Lung (tissue), 12 donors: ENCODE results near the gene MARK4. TPM values are rescaled to one million over a fixed set of nuclear protein-coding genes. Genes with fewer than 3 reads are reported as not detected.

Experiments used
- ATAC-seq: fragments of 200-7000 bp; cut with Tn5 transposase; one replicate; pipeline ENCODE4 v1.9.1; 2020; ENCODE audit warnings: moderate number of reproducible peaks; ENCODE audit not compliant: insufficient read depth, low FRiP score
- DNase-seq, 3 donors: peaks; one replicate each; pipeline ENCODE4 v3.0.0-alpha.2; 2013 to 2017
- H3K27ac ChIP-seq, 2 donors: one replicate each; pipeline ENCODE4 v1.5.1; 2013; ENCODE audit warnings: mild to moderate bottlenecking in 2 of 2, moderate library complexity in 2 of 2, control low read depth in 1 of 2, inconsistent platforms in 1 of 2, low read depth in 1 of 2, low read length in 1 of 2
- H3K27me3 ChIP-seq, 3 donors: one replicate each; pipeline ENCODE4 v1.5.1; 2013; ENCODE audit warnings: low read length in 2 of 3; ENCODE audit not compliant: control insufficient read depth in 3 of 3, insufficient read depth in 3 of 3
- H3K36me3 ChIP-seq, 4 donors: one replicate each; pipeline ENCODE4 v1.5.1; 2013; ENCODE audit warnings: low read length in 4 of 4, mild to moderate bottlenecking in 1 of 4, moderate library complexity in 1 of 4; ENCODE audit not compliant: control insufficient read depth in 4 of 4, insufficient read depth in 4 of 4
- H3K4me1 ChIP-seq, 5 donors: one replicate each; pipeline ENCODE4 v1.5.1; 2013; ENCODE audit warnings: low read length in 5 of 5, mild to moderate bottlenecking in 2 of 5, moderate library complexity in 1 of 5; ENCODE audit not compliant: control insufficient read depth in 5 of 5, insufficient read depth in 5 of 5
- H3K4me3 ChIP-seq: one replicate; pipeline ENCODE4 v1.5.1; 2013; ENCODE audit warnings: mild to moderate bottlenecking, control low read depth, moderate library complexity
- H3K9ac ChIP-seq, 2 donors: one replicate each; pipeline ENCODE4 v1.5.1; 2013; ENCODE audit warnings: low read length in 2 of 2, control low read depth in 1 of 2; ENCODE audit not compliant: insufficient read depth in 1 of 2
- H3K9me3 ChIP-seq, 4 donors: one replicate each; pipeline ENCODE4 v1.5.1; 2013; ENCODE audit warnings: low read length in 3 of 4, mild to moderate bottlenecking in 1 of 4, moderate library complexity in 1 of 4; ENCODE audit not compliant: control insufficient read depth in 4 of 4, insufficient read depth in 3 of 4
- WGBS, 2 donors: extraction: QIAGEN DNeasy Blood & Tissue Kit; methylation state at CpG; one replicate each; pipeline ENCODE4 v1.1.7; 2013; 5-methylcytosine and 5-hydroxymethylcytosine counted together
- polyA plus RNA-seq, 2 donors: library from polyadenylated mRNA; stranded (reverse); fragments of 200-250 nt; gene quantifications; one replicate each; pipeline ENCODE4 v1.2.1, GENCODE V29; 2013
- total RNA-seq, 2 donors: library from RNA; depleted of rRNA in 1 of 2; stranded (reverse); fragments of >200 nt in 1 of 2; gene quantifications; one replicate each; pipeline ENCODE4 v1.2.1, GENCODE V29; 2014 to 2021
- TF ChIP-seq, protein P1 (sequence below): IDR thresholded peaks from 2 replicates; pipeline ENCODE4 v1.5.1; 2012; ENCODE audit warnings: mild to moderate bottlenecking; ENCODE audit errors: control extremely low read depth, extremely low read depth
- donor health status: control.
- donor health status: control.
- donor health status: Bipolar disorder and iron deficiency.
- donor health status: healthy.
- donor health status: DM: yes; HTN: yes; CAD: no.

The MARK4 gene
- total and polyA plus RNA-seq, 4 donors: 12.6 to 47.0 (median 20.6) TPM

DNA sequence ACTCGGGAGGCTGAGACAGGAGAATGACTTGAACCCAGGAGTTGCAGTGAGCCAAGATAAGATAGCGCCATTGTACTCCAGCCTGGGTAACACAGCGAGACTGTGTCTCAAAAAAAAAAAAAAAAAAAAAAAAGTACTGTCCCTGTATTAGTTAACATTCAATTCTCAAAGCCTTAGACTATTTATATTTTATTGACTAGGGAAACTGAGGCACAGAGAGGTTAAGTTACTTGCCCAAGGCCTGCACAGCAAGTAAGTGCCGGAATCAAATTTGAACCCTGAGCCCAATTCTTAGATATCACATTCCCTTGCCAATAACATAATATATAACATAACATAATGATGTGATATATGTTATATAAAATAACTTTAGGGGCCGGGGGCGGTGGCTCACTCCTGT is 88.6 kb downstream of the MARK4 start:
- peaks cover 0 to 18% (median 17%) of the 10 kb centered on the region in 3 donors for H3K27me3 ChIP-seq
- DNase-seq: no peak
- H3K9ac ChIP-seq: no peak overlapping the region
- WGBS, 2 donors: 86 to 87% methylated on average over 6 of the region's 6 CpGs
- TF ChIP-seq, protein P1, sequence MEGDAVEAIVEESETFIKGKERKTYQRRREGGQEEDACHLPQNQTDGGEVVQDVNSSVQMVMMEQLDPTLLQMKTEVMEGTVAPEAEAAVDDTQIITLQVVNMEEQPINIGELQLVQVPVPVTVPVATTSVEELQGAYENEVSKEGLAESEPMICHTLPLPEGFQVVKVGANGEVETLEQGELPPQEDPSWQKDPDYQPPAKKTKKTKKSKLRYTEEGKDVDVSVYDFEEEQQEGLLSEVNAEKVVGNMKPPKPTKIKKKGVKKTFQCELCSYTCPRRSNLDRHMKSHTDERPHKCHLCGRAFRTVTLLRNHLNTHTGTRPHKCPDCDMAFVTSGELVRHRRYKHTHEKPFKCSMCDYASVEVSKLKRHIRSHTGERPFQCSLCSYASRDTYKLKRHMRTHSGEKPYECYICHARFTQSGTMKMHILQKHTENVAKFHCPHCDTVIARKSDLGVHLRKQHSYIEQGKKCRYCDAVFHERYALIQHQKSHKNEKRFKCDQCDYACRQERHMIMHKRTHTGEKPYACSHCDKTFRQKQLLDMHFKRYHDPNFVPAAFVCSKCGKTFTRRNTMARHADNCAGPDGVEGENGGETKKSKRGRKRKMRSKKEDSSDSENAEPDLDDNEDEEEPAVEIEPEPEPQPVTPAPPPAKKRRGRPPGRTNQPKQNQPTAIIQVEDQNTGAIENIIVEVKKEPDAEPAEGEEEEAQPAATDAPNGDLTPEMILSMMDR: no peak
- H3K27ac ChIP-seq: no peak overlapping the region
- H3K4me1 ChIP-seq: peaks cover 0 to 6% (median 3%) of the 10 kb centered on the region in 5 donors
- ATAC-seq: no peak
- H3K36me3 ChIP-seq: no peaks in the 10 kb centered on the region
- H3K4me3 ChIP-seq: no peak overlapping the region
- no peaks in the 10 kb centered on the region for H3K9me3 ChIP-seq

DNA sequence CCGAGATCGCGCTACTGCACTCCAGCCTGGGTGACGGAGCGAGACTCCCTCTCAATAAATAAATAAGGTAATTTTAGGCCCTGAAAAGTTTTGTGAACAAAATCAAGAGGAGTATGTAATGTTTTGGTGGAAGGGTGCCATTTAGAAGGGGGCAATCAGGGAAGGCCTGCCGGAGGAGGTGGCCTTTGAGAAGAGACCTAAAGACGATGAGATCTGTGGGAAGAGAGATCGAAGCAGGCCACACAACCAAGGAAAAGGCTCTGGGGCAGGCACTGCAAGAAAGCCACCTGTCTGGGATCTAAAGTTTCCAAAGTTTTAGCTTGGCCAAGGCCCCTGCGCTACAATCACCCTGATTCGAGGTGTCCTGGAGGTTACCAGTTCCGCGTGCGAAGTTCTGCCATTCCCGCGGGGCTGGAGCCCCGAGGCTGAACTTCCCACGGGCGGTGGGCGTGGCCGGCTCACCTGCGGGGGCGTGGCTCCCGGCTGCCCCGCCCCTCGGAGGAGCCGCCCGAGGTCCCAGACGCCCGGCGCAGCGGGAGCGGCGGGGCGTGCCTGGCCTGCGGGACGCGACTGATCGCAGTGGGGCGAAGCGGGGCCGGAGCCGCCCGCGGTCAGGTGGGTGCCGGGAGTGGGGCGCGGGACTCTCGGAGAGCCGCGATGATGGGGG is 89.3 kb downstream of the MARK4 start, which contains the start of gene KLC3:
Gene KLC3, plus strand, starts transcription at position 519 of the 667 bp plus-strand sequence. CDS start 4,792 bp downstream, outside the sequence.
- ATAC-seq (no peak), DNase-seq (peak in 1 of 3 donors; percentile 22)
- Histone ChIP-seq H3K9ac (no peak within 1 kb of the TSS), H3K36me3 (no peaks in the 10 kb centered on the region), H3K27ac (no peak within 1 kb of the TSS), H3K4me3 (no peak within 1 kb of the TSS), H3K9me3 (no peaks in the 10 kb centered on the region), H3K4me1 (peaks cover 0 to 6% (median 3%) of the 10 kb centered on the region in 5 donors), H3K27me3 (peaks cover 4 to 18% (median 17%) of the 10 kb centered on the region in 3 donors)
- TF ChIP-seq, protein P1: no peak
- WGBS, 2 donors: 11 to 13% methylated on average over 47 to 50 of the region's 50 CpGs

DNA sequence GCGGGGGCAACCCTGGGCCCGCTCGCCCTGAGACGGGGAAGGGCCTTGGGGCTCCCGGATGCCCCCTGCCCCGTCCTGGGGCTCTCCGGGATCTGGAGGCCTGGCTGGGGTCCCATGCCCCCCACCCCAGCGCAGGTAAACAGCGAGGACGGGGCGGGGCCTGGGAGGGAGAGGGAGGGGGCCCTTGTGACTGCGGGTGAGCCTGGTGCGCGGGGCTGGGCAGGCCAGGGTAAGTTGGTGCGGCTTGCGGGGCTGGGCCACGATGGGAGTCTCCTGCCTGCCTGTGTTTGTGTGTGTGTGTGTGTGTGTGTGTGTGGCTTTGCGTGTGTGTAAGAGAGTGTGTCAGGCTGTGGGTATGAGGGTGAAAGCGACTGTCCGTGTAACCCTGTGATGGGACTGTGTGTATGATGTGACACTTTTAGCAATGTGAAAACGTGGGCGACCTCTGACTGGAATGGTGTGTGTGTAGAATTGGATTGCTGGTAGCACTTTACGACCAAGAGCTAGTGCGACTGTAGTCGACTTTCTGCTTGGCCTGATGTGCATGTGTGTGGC is 89.9 kb downstream of the MARK4 start:
- 13 to 15% methylated on average over 24 to 25 of the region's 25 CpGs for whole genome bisulfite sequencing, 2 donors
- Histone ChIP-seq H3K27me3 (peaks cover 6 to 18% (median 17%) of the 10 kb centered on the region in 3 donors), H3K4me3 (no peak overlapping the region), H3K9me3 (no peaks in the 10 kb centered on the region), H3K36me3 (no peaks in the 10 kb centered on the region), H3K9ac (no peak overlapping the region), H3K4me1 (peaks cover 0 to 6% (median 3%) of the 10 kb centered on the region in 5 donors), H3K27ac (no peak overlapping the region)
- ATAC-seq (no peak), DNase-seq (no peak)
- TF ChIP-seq, protein P1: no peak
